ENCODE data around the gene ZNF611.
"Not testable (repeated sequence)": the region's sequence is repeated elsewhere in the genome, so short reads cannot be mapped to it uniquely, and the experiment has no call there.

Gene ZNF611

GRCh38 chr19:52735734-52736133 is 890 bp upstream of the ZNF611 start:
- Histone ChIP-seq H3F3A (ENCODE audit: insufficient read depth, low read length) (no peaks in the 10 kb centered on the region), H4K20me1 (ENCODE audit: insufficient read depth, low read length) (no peaks in the 10 kb centered on the region), H2AFZ (ENCODE audit: low read length) (no peak overlapping the region), H3K9me2 (replicated peaks; ENCODE audit: insufficient read depth, low read length) (no peaks in the 10 kb centered on the region), H3K4me3 (ENCODE audit: low read length) (no peak overlapping the region), H3K9me3 (replicated peaks; ENCODE audit: insufficient read depth, low read length) (no peaks in the 10 kb centered on the region), H3K36me3 (replicated peaks; ENCODE audit: insufficient read depth, low read length) (no peaks in the 10 kb centered on the region), H3K4me1 (ENCODE audit: low read length) (no peaks in the 10 kb centered on the region), H3K9ac (ENCODE audit: low read length) (no peak overlapping the region), H3K4me2 (ENCODE audit: low read depth, low read length) (no peak overlapping the region), H3K27me3 (replicated peaks; ENCODE audit: insufficient read depth, low read length) (no peaks in the 10 kb centered on the region), H3K79me2 (ENCODE audit: low read length) (peaks cover 5% of the 10 kb centered on the region; the same call in 1 of the 2 replicates), H3K27ac (ENCODE audit: low read length) (no peak overlapping the region)
- DNase-seq: no peak
- TF ChIP-seq EZH2phosphoT487 (IDR thresholded peaks at IDR 0.05; ENCODE audit: low read length): no peak
- TF ChIP-seq EZH2 (optimal IDR thresholded peaks at IDR 0.05; ENCODE audit: low read depth, low read length): no peak
- no peak for TF ChIP-seq CTCF (IDR thresholded peaks at IDR 0.05; ENCODE audit: low read length)

- H3F3A ChIP-seq (ENCODE audit: insufficient read depth, low read length): no peaks in the 10 kb centered on the region
- no peaks in the 10 kb centered on the region for H3K27me3 ChIP-seq (replicated peaks; ENCODE audit: insufficient read depth, low read length)
- peak overlapping the region; percentile 34; the same call in 1 of the 2 replicates for H3K27ac ChIP-seq (ENCODE audit: low read length)
- no peaks in the 10 kb centered on the region for H3K9me2 ChIP-seq (replicated peaks; ENCODE audit: insufficient read depth, low read length)
- H3K79me2 ChIP-seq (ENCODE audit: low read length): peaks cover 5% of the 10 kb centered on the region; the same call in 1 of the 2 replicates
- no peaks in the 10 kb centered on the region for H3K9me3 ChIP-seq (replicated peaks; ENCODE audit: insufficient read depth, low read length)
- peak overlapping the region; percentile 86 for H3K4me3 ChIP-seq (ENCODE audit: low read length)
- H3K36me3 ChIP-seq (replicated peaks; ENCODE audit: insufficient read depth, low read length): no peaks in the 10 kb centered on the region
- H3K4me1 ChIP-seq (ENCODE audit: low read length): no peaks in the 10 kb centered on the region
- peak overlapping the region; percentile 70 for H3K9ac ChIP-seq (ENCODE audit: low read length)
- peak overlapping the region; percentile 94 for H2AFZ ChIP-seq (ENCODE audit: low read length)
- TF ChIP-seq CTCF (IDR thresholded peaks at IDR 0.05; ENCODE audit: low read length) (no peak), EZH2phosphoT487 (IDR thresholded peaks at IDR 0.05; ENCODE audit: low read length) (no peak), EZH2 (optimal IDR thresholded peaks at IDR 0.05; ENCODE audit: low read depth, low read length) (no peak)
- no peak for DNase-seq
- H4K20me1 ChIP-seq (ENCODE audit: insufficient read depth, low read length): no peaks in the 10 kb centered on the region
- peak overlapping the region; percentile 70; the same call in 1 of the 2 replicates for H3K4me2 ChIP-seq (ENCODE audit: low read depth, low read length)
Observed at GRCh38 chr19:52734331-52734892, 432 bp downstream of the ZNF611 start.

GRCh38 chr19:52726051-52726450 is 8.8 kb downstream of the ZNF611 start:
- H4K20me1 ChIP-seq (ENCODE audit: insufficient read depth, low read length); H3K79me2 ChIP-seq (ENCODE audit: low read length); H3K36me3 ChIP-seq (replicated peaks; ENCODE audit: insufficient read depth, low read length); H3K4me3 ChIP-seq (ENCODE audit: low read length); H3F3A ChIP-seq (ENCODE audit: insufficient read depth, low read length); H3K27me3 ChIP-seq (replicated peaks; ENCODE audit: insufficient read depth, low read length); H3K9me2 ChIP-seq (replicated peaks; ENCODE audit: insufficient read depth, low read length); H2AFZ ChIP-seq (ENCODE audit: low read length); H3K4me1 ChIP-seq (ENCODE audit: low read length); H3K27ac ChIP-seq (ENCODE audit: low read length); H3K4me2 ChIP-seq (ENCODE audit: low read depth, low read length); DNase-seq; H3K9me3 ChIP-seq (replicated peaks; ENCODE audit: insufficient read depth, low read length); H3K9ac ChIP-seq (ENCODE audit: low read length): not testable (repeated sequence)

GRCh38 chr19:52725528-52725961 is 9.3 kb downstream of the ZNF611 start:
- no peak overlapping the region for H3K4me3 ChIP-seq (ENCODE audit: low read length)
- H3K79me2 ChIP-seq (ENCODE audit: low read length): no peaks in the 10 kb centered on the region
- H3K4me2 ChIP-seq (ENCODE audit: low read depth, low read length): no peak overlapping the region
- H3K4me1 ChIP-seq (ENCODE audit: low read length): no peaks in the 10 kb centered on the region
- H3K9me2 ChIP-seq (replicated peaks; ENCODE audit: insufficient read depth, low read length): no peaks in the 10 kb centered on the region
- TF ChIP-seq EZH2phosphoT487 (IDR thresholded peaks at IDR 0.05; ENCODE audit: low read length): no peak
- TF ChIP-seq EZH2 (optimal IDR thresholded peaks at IDR 0.05; ENCODE audit: low read depth, low read length): no peak
- H3K9ac ChIP-seq (ENCODE audit: low read length): no peak overlapping the region
- no peaks in the 10 kb centered on the region for H3F3A ChIP-seq (ENCODE audit: insufficient read depth, low read length)
- H4K20me1 ChIP-seq (ENCODE audit: insufficient read depth, low read length): no peaks in the 10 kb centered on the region
- no peaks in the 10 kb centered on the region for H3K27me3 ChIP-seq (replicated peaks; ENCODE audit: insufficient read depth, low read length)
- no peak overlapping the region for H3K27ac ChIP-seq (ENCODE audit: low read length)
- no peak overlapping the region for H2AFZ ChIP-seq (ENCODE audit: low read length)
- no peaks in the 10 kb centered on the region for H3K9me3 ChIP-seq (replicated peaks; ENCODE audit: insufficient read depth, low read length)
- no peaks in the 10 kb centered on the region for H3K36me3 ChIP-seq (replicated peaks; ENCODE audit: insufficient read depth, low read length)
- no peak for DNase-seq
